ENCODE data around the gene DAB1.

The DAB1 gene

DNA sequence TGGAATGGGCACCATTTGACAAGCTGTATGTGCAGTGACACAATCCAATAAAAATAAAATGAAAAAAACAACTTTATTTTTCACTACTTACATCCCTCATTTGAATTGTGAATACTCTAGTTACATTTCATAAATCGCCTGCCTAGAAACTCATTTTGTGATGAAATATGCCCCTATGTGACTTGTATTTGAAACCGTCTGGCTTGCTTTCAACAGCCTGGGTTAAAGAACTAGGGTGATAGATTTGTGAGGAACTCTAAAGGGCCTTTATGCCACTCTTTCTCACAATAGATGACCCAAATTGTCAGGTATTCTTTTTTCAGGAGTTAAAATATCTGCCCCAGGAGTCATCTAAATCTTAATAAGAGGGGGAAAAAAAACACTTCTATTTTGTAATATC, 137.9 kb downstream of the DAB1 start:
- H3K27ac ChIP-seq = no peak overlapping the region
- CTCF ChIA-PET = no interaction called here
- POLR2A ChIA-PET (ENCODE audit: low non-redundant PET) = no interaction called here
- TF ChIP-seq, protein P1, sequence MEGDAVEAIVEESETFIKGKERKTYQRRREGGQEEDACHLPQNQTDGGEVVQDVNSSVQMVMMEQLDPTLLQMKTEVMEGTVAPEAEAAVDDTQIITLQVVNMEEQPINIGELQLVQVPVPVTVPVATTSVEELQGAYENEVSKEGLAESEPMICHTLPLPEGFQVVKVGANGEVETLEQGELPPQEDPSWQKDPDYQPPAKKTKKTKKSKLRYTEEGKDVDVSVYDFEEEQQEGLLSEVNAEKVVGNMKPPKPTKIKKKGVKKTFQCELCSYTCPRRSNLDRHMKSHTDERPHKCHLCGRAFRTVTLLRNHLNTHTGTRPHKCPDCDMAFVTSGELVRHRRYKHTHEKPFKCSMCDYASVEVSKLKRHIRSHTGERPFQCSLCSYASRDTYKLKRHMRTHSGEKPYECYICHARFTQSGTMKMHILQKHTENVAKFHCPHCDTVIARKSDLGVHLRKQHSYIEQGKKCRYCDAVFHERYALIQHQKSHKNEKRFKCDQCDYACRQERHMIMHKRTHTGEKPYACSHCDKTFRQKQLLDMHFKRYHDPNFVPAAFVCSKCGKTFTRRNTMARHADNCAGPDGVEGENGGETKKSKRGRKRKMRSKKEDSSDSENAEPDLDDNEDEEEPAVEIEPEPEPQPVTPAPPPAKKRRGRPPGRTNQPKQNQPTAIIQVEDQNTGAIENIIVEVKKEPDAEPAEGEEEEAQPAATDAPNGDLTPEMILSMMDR (conservative IDR thresholded peaks at IDR 0.05; ENCODE audit: low read depth) = no peak
- no peak for DNase-seq (ENCODE audit: low spot score)

DNA sequence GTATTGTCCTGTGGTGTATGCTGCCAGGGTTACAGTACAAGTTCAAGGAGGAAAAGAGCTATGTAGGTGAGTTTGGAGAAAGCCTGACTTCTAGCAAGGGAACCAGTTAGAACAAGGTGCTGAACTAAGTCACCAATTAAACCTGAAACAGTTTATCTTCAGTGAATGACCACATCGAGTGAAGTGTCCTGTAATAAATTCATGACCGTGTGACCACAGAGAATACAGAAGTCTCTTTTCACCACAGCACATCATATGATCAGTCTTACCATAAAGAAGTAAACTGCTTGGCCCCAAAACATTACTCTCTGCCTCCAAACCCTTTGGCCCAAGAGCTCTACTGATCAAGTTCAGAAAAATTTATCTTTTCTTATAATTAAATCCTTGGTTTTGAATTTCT, 141.4 kb downstream of the DAB1 start:
- ChIA-PET POLR2A (ENCODE audit: low non-redundant PET) (interaction anchor here (0.5 kb wide), 1 partner anchor 358 kb away, joined by 3 read pairs; no protein-coding TSS in a partner anchor), CTCF (no interaction called here)
- DNase-seq (ENCODE audit: low spot score) = no peak
- TF ChIP-seq, protein P1 (conservative IDR thresholded peaks at IDR 0.05; ENCODE audit: low read depth) = no peak
- H3K27ac ChIP-seq = no peak overlapping the region

DNA sequence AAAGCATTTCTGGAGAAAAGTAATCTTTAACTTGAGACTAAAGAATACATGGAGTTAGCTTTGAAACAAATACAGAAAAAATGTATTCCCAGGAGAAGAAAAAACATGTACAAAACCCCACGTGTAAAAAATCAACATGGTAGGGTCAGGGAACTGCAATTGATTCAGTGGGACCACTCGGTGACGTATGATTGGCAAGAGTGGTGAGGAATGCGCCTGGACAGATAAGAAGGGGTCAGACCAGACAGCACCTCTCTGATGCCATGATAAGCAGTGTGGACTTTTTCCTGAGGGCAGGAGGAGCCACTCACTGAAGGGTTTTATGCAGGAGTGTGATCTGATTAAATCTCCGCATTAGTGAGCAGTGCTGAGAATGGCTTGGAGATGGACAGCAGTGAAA, 142.5 kb downstream of the DAB1 start:
- TF ChIP-seq, protein P1 (conservative IDR thresholded peaks at IDR 0.05; ENCODE audit: low read depth) = no peak
- POLR2A ChIA-PET (ENCODE audit: low non-redundant PET) = interaction anchor here (0.6 kb wide), 1 partner anchor 457 kb away, joined by 4 read pairs; no protein-coding TSS in a partner anchor
- DNase-seq (ENCODE audit: low spot score) = no peak
- H3K27ac ChIP-seq = no peak overlapping the region
- CTCF ChIA-PET = interaction anchor here (0.6 kb wide), 1 partner anchor 50 kb away, joined by 3 read pairs; no protein-coding TSS in a partner anchor

DNA sequence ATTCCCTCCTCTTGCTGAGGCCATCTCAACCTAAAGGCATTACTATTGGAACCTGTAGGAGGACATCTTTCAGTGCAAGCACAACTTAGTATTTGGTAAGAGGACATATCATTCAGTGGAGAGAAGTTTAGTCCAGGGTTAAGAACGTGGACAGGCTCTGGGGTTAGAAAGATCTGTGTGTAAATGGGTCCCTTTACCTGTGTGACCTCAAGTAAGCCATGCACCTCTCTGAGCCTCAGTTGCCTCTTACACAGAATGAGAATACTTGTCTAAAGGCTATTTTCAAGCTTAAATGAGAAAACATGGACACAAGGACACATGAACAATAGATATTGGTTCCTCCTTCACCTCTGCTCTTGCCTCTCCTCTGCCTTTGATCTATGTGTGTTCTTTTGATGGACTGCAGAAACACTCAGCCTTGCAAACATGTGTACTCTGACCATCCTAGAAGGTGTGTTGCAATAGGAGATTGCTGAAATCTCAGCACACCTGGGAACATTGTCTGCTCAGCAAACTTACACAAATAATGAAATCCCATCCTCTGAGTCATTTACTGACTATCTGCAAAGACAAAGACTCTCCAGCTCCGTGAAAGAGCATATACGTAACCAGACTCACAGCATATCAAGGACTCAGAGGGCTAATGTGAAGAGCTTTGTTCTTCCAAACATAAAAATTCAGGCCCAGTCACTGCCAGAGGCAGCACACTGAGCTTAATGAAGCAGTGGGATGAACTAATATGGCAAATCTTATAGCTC, 143.8 kb downstream of the DAB1 start:
- H3K27ac ChIP-seq = no peak overlapping the region
- DNase-seq (ENCODE audit: low spot score) = peak; percentile 81
- POLR2A ChIA-PET (ENCODE audit: low non-redundant PET) = no interaction called here
- CTCF ChIA-PET = interaction anchor here (1.4 kb wide), 1 partner anchor 14 kb away, joined by 13 read pairs; no protein-coding TSS in a partner anchor
- TF ChIP-seq, protein P1 (conservative IDR thresholded peaks at IDR 0.05; ENCODE audit: low read depth) = no peak

DNA sequence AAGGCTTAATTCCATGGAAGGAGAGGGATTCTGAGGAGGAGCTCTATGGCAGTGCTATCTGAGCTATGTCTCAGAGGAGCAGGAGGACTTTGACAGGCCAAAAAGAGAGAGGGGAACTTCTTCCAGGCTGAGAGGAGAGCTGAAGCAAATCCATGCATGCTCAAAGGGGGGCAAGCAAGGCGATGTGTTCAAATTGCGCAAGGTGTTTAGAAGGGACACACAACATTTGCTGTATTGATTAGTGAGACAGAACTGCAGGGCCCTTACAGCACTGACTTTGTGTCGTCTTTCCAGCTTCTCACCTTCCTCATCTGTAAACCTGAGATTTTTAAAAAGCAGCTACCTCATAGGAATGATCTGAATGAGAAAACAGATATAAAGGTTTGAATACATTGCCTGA, 145.3 kb downstream of the DAB1 start:
- ChIA-PET CTCF (no interaction called here), POLR2A (ENCODE audit: low non-redundant PET) (no interaction called here)
- no peak for DNase-seq (ENCODE audit: low spot score)
- TF ChIP-seq, protein P1 (conservative IDR thresholded peaks at IDR 0.05; ENCODE audit: low read depth) = no peak
- H3K27ac ChIP-seq = no peak overlapping the region

DNA sequence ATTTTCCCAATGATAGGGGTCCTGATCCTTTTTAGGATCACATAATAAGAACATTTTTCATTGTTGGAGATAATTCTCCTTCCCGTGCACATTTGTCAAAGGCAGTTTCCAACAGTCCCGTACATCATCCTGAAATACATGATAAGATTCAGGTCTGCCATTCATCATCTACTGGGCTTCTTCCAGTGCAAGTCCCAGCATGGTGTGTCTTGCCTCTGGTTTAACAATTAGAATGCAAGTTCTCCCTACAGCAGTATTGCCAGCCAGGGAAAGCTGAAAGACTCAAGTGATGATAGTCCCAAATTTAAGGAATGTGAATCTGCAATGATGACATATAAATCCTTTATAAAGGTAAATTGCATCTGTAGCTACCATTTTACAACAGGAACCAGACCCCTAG, 146.2 kb downstream of the DAB1 start:
- no peak overlapping the region for H3K27ac ChIP-seq
- no peak for DNase-seq (ENCODE audit: low spot score)
- ChIA-PET POLR2A (ENCODE audit: low non-redundant PET) (no interaction called here), CTCF (no interaction called here)
- TF ChIP-seq, protein P1 (conservative IDR thresholded peaks at IDR 0.05; ENCODE audit: low read depth) = no peak
